Naive B cell (primary cell): ENCODE data around the gene NSD1. TPM values are rescaled to one million over a fixed set of nuclear protein-coding genes. Genes with fewer than 3 reads are reported as not detected.

Experiments
- ATAC-seq, 2 donors: fragments of 150-1000 bp; cut with Tn5 transposase; 2 replicates each; pipeline ENCODE4 v1.10.0; 2021; ENCODE audit warnings: low read depth in 2 of 2, mild to moderate bottlenecking in 2 of 2, moderate library complexity in 2 of 2
- DNase-seq: peaks from one replicate; pipeline ENCODE4 v3.0.0; 2022
- H3K27ac Mint-ChIP-seq, 6 donors: one replicate each; pipeline ENCODE4 v1.8.0; 2020 to 2022; ENCODE audit warnings: mild to moderate bottlenecking in 6 of 6, mixed read lengths in 6 of 6, moderate library complexity in 5 of 6, inconsistent platforms in 2 of 6
- H3K27me3 Mint-ChIP-seq, 3 donors: one replicate each; pipeline ENCODE4 v1.8.0; 2021 to 2022; ENCODE audit warnings: mixed read lengths in 3 of 3, mild to moderate bottlenecking in 1 of 3
- H3K36me3 Mint-ChIP-seq, 2 donors: one replicate each; pipeline ENCODE4 v1.8.0; 2020 to 2022; ENCODE audit warnings: mixed read lengths in 2 of 2, inconsistent platforms in 1 of 2, mild to moderate bottlenecking in 1 of 2
- H3K4me1 Mint-ChIP-seq, 3 donors: one replicate each; pipeline ENCODE4 v1.8.0; 2020 to 2022; ENCODE audit warnings: mixed read lengths in 3 of 3, inconsistent platforms in 1 of 3, mild to moderate bottlenecking in 1 of 3, moderate library complexity in 1 of 3
- H3K4me3 Mint-ChIP-seq, 8 donors: one replicate each; pipeline ENCODE4 v1.8.0; 2020 to 2022; ENCODE audit warnings: mild to moderate bottlenecking in 8 of 8, mixed read lengths in 8 of 8, moderate library complexity in 8 of 8, inconsistent platforms in 2 of 8
- H3K9me3 Mint-ChIP-seq, 7 donors: one replicate each; pipeline ENCODE4 v1.8.0; 2020 to 2022; ENCODE audit warnings: mixed read lengths in 7 of 7, mild to moderate bottlenecking in 5 of 7, inconsistent platforms in 2 of 7, moderate library complexity in 1 of 7
- polyA plus RNA-seq, 6 donors: library from polyadenylated mRNA; unstranded; fragments of 300-500 nt; fragmentation: Illumina TruSeq; gene quantifications; one replicate each; pipeline ENCODE4 v1.2.3, GENCODE V29; 2021; ENCODE audit warnings: low read depth in 6 of 6

NSD1 gene
- polyA plus RNA-seq, 6 donors from 2014 or later: 32.4 to 87.7 (median 46.1) TPM

GRCh38 chr5:177107159-177107558 is 26.4 kb upstream of the NSD1 start:
- ATAC-seq: no peak
- peaks cover 0 to 31% (median 10%) of the 10 kb centered on the region in 3 donors for H3K27me3 Mint-ChIP-seq
- H3K9me3 Mint-ChIP-seq: no peaks in the 10 kb centered on the region
- H3K4me3 Mint-ChIP-seq: no peak overlapping the region
- H3K27ac Mint-ChIP-seq: peak overlapping the region in 1 of 6 donors; percentile 81
- no peak for DNase-seq
- H3K36me3 Mint-ChIP-seq: no peaks in the 10 kb centered on the region
- H3K4me1 Mint-ChIP-seq: peaks cover 0 to 7% (median 5%) of the 10 kb centered on the region in 3 donors

- H3K27me3 Mint-ChIP-seq: peaks cover 0 to 19% (median 0%) of the 10 kb centered on the region in 3 donors
- H3K9me3 Mint-ChIP-seq: no peaks in the 10 kb centered on the region
- DNase-seq (no peak), ATAC-seq (no peak)
- H3K4me1 Mint-ChIP-seq: peaks cover 1 to 15% (median 10%) of the 10 kb centered on the region in 3 donors
- H3K36me3 Mint-ChIP-seq: no peaks in the 10 kb centered on the region
- H3K27ac Mint-ChIP-seq: no peak overlapping the region
- H3K4me3 Mint-ChIP-seq: no peak overlapping the region
These were observed 23.8 kb upstream of the NSD1 start for GRCh38 chr5:177109810-177110209.

GRCh38 chr5:177111720-177112394 is 21.7 kb upstream of the NSD1 start:
- Mint-ChIP-seq H3K4me3 (no peak overlapping the region), H3K36me3 (no peaks in the 10 kb centered on the region), H3K27ac (peak overlapping the region in 1 of 6 donors; percentile 86), H3K27me3 (peaks cover 0 to 13% (median 0%) of the 10 kb centered on the region in 3 donors), H3K4me1 (peaks cover 11 to 24% (median 15%) of the 10 kb centered on the region in 3 donors), H3K9me3 (no peaks in the 10 kb centered on the region)
- DNase-seq: no peak
- peak; percentile 54 to 58 for ATAC-seq

DNA sequence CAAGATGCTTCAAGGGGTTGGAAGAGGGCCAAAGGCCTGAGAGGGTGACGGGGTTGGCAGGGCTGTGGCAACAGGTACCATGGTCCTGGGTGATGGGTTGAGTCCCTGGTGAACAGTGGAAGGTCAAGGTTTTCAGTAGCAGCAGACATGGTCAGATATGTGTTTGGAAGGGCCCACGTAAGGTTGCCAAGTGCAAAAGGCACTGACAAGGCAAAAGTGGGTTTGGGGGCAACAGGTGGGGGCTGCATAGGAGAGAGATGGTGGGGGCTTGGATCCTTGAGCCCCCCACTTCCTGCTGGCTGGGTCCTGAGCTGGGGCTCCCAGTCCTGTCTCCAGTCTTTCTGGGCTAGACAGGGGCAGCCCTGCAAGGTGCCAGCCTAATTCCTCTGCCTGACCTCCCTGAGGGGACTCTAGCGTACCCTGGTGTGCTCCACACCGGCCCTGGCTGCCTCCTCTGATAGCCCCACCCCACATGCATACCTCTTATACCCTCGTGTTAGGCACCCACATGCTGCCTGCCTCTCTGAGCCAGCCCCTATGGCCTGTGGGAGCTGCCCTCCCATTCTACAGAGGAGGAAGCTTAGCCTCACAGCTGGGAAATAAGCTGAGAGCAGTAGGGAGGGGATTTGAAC is 20.9 kb upstream of the NSD1 start:
- no peak overlapping the region for H3K27ac Mint-ChIP-seq
- H3K4me3 Mint-ChIP-seq: no peak overlapping the region
- no peak for DNase-seq
- no peak for ATAC-seq
- H3K27me3 Mint-ChIP-seq: peaks cover 0 to 6% (median 0%) of the 10 kb centered on the region in 3 donors
- H3K9me3 Mint-ChIP-seq: no peaks in the 10 kb centered on the region
- peaks cover 11 to 24% (median 15%) of the 10 kb centered on the region in 3 donors for H3K4me1 Mint-ChIP-seq
- H3K36me3 Mint-ChIP-seq: no peaks in the 10 kb centered on the region

DNA sequence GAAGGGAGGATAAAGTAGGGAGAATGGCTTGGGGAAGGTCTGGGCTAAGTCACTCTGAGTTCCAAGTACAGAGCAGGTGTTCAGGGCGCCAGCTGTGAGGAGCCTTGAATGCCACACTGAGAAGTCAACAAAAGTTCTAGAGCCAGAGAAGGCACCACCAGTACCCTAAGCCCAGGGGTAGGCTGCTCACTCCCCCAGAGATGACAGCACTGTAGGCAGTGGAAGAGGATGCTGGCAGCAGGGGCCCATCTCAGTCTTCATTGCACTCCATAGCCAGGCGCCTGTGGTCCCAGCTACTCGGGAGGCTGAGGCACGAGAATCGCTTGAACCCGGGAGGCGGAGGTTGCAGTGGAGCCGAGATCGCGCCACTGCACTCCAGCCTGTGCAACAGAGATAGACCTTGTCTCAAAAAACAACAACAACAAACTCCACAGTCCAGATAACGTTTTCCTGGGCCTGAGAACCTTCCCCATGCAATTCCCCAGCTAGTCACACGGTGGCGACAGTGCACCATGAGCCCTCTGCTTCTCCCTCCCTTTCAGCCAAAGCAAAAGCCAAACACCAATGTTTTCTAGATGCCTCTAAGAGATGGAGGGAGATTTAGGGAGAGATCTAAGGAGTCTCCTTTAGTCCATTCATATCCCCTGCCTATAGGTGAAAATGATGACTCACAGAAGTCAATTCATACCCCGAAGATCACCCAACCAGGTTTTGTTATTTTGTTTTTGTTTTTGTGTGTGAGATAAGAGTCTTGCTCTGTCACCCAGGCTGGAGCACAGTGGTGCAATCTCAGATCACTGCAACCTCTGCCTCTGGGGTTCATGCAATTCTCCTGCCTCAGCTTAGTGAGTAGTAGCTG is 19.8 kb upstream of the NSD1 start:
- DNase-seq (peak; percentile 68), ATAC-seq (peak; percentile 37 to 50)
- peak overlapping the region in 1 of 6 donors; percentile 12 for H3K27ac Mint-ChIP-seq
- H3K4me3 Mint-ChIP-seq: no peak overlapping the region
- no peaks in the 10 kb centered on the region for H3K9me3 Mint-ChIP-seq
- peaks cover 0 to 6% (median 0%) of the 10 kb centered on the region in 3 donors for H3K27me3 Mint-ChIP-seq
- no peaks in the 10 kb centered on the region for H3K36me3 Mint-ChIP-seq
- peaks cover 11 to 24% (median 15%) of the 10 kb centered on the region in 3 donors for H3K4me1 Mint-ChIP-seq

- Mint-ChIP-seq H3K27ac (peak overlapping the region in 4 of 6 donors; percentile 71 to 91 (median 75)), H3K36me3 (no peaks in the 10 kb centered on the region)
- ATAC-seq: peak; percentile 92 to 95
These were observed 16.8 kb upstream of the NSD1 start for GRCh38 chr5:177116631-177117373.

GRCh38 chr5:177117441-177118045 is 16.0 kb upstream of the NSD1 start:
- peak overlapping the region in 2 of 6 donors; percentile 68 to 78 for H3K27ac Mint-ChIP-seq
- H3K9me3 Mint-ChIP-seq: no peaks in the 10 kb centered on the region
- H3K4me1 Mint-ChIP-seq: peaks cover 9 to 17% (median 12%) of the 10 kb centered on the region in 3 donors
- DNase-seq: no peak
- H3K4me3 Mint-ChIP-seq: peak overlapping the region in 4 of 8 donors; percentile 19 to 78 (median 64)
- no peaks in the 10 kb centered on the region for H3K36me3 Mint-ChIP-seq
- no peaks in the 10 kb centered on the region for H3K27me3 Mint-ChIP-seq
- no peak for ATAC-seq

More at GRCh38 chr5:177116631-177117373, 16.8 kb upstream of the NSD1 start:
- DNase-seq: peak; percentile 68
- Mint-ChIP-seq H3K9me3 (no peaks in the 10 kb centered on the region), H3K27me3 (no peaks in the 10 kb centered on the region), H3K4me1 (peaks cover 11 to 20% (median 11%) of the 10 kb centered on the region in 3 donors), H3K4me3 (peak overlapping the region; percentile 62 to 83 (median 77))

GRCh38 chr5:177122566-177122965 is 11.0 kb upstream of the NSD1 start:
- Mint-ChIP-seq H3K4me3 (peak overlapping the region in 1 of 8 donors; percentile 62), H3K9me3 (no peaks in the 10 kb centered on the region), H3K27ac (peak overlapping the region in 2 of 6 donors; percentile 51 to 57)

GRCh38 chr5:177123789-177124485 is 9.6 kb upstream of the NSD1 start:
- Mint-ChIP-seq H3K9me3 (no peaks in the 10 kb centered on the region), H3K4me3 (peak overlapping the region in 7 of 8 donors; percentile 11 to 84 (median 51)), H3K36me3 (no peaks in the 10 kb centered on the region), H3K27me3 (no peaks in the 10 kb centered on the region), H3K4me1 (peaks cover 15 to 39% (median 26%) of the 10 kb centered on the region in 3 donors), H3K27ac (peak overlapping the region; percentile 53 to 90 (median 84))
- ATAC-seq (peak; percentile 66 to 76), DNase-seq (no peak)

More at GRCh38 chr5:177122566-177122965, 11.0 kb upstream of the NSD1 start:
- Mint-ChIP-seq H3K36me3 (no peaks in the 10 kb centered on the region), H3K27me3 (no peaks in the 10 kb centered on the region), H3K4me1 (peaks cover 15 to 33% (median 18%) of the 10 kb centered on the region in 3 donors)
- ATAC-seq (no peak), DNase-seq (no peak)

- Mint-ChIP-seq H3K4me1 (peaks cover 21 to 46% (median 32%) of the 10 kb centered on the region in 3 donors), H3K4me3 (peak overlapping the region in 5 of 8 donors; percentile 20 to 84 (median 56)), H3K27ac (peak overlapping the region; percentile 65 to 90 (median 83)), H3K36me3 (no peaks in the 10 kb centered on the region), H3K27me3 (no peaks in the 10 kb centered on the region), H3K9me3 (no peaks in the 10 kb centered on the region)
- DNase-seq (no peak), ATAC-seq (peak; percentile 70 to 75)
These were observed 9.0 kb upstream of the NSD1 start for GRCh38 chr5:177124486-177124991.

- Mint-ChIP-seq H3K4me3 (no peak overlapping the region), H3K9me3 (no peaks in the 10 kb centered on the region), H3K4me1 (peaks cover 30 to 63% (median 42%) of the 10 kb centered on the region in 3 donors), H3K27me3 (no peaks in the 10 kb centered on the region), H3K36me3 (no peaks in the 10 kb centered on the region), H3K27ac (peak overlapping the region in 1 of 6 donors; percentile 62)
- no peak for DNase-seq
- no peak for ATAC-seq
These were observed 6.8 kb upstream of the NSD1 start for GRCh38 chr5:177126771-177127170.
